Activated CD8-positive, alpha-beta memory T cell treated with anti-CD3 and anti-CD28 coated beads for 1 hour (primary cell): Measurements from ENCODE around the gene DUSP5.
A peak's percentile ranks its signal among the peaks of the same experiment; 100 is the strongest.

ENCODE experiments used
- DNase-seq, 2 donors: peaks; one replicate each; pipeline ENCODE4 v3.0.0-alpha.2; 2020; ENCODE audit warnings: low read depth in 1 of 2; ENCODE audit errors: extremely low read depth in 1 of 2

DUSP5 gene

GRCh38 chr10:110535958-110536891, 38.5 kb downstream of the DUSP5 start:
- no peak for DNase-seq

GRCh38 chr10:110539091-110539490, 41.4 kb downstream of the DUSP5 start:
- no peak for DNase-seq

- DNase-seq = no peak
Measured at GRCh38 chr10:110540031-110540430, 42.3 kb downstream of the DUSP5 start.

DNA sequence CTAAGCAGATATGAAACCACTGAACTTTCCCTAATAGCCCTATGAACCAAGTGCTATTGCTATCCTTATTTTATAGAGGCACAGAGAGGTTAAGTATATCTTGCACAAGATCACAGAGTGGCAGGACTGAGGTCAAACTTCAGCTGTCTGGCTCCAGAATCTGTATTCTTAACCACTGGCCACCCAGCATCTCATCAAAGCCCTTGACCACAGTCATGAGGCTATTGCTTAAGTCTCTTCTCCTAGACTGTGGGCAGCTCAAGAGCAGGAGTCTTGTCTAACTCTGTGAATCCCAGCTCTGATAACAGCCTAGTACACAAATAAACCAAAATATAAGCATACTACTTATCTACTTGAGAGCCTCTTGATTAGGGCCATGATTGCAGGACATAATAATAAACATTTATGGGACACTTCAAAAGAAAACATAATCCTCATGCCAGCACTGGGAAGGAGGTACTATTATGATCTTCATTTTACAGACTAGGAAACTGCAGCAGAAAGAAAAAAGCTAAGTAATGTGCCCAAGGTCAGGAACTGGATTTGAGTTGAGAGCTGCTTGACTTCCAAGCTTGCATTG, 47.3 kb downstream of the DUSP5 start:
- DNase-seq = no peak

- DNase-seq = no peak
Measured at GRCh38 chr10:110546077-110546476, 48.4 kb downstream of the DUSP5 start.

DNA sequence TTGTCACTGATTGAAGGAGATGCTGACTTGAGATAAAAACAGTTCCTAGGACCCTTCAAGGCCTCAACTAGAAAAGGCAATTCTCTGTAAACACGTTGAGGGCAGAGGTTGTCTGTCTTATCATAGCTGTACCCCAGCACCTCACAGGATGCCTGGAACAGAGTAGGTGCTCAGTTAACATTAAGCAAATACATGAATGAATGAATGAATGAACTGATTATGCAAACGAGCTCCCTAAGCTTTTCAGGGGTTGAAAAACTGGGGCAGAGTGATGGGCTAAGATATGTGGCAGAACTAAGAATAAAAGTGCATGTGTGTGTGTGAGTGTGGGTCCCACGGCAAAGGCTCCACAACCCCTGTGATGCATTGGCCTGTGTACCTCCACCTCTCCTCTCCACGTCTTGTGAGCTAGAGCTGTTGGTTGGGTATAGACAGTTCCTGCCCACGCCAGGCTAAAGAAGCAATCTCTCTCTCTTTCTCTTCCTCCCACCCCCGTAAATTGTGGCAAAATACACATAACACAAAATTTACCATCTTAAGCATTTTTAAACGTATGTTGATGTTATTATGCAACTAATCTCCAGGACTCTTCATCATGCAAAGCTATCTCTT, 48.9 kb downstream of the DUSP5 start:
- no peak for DNase-seq

- DNase-seq = no peak
Measured at GRCh38 chr10:110547139-110547761, 49.5 kb downstream of the DUSP5 start.

GRCh38 chr10:110548002-110548401, 50.3 kb downstream of the DUSP5 start:
- no peak for DNase-seq

DNA sequence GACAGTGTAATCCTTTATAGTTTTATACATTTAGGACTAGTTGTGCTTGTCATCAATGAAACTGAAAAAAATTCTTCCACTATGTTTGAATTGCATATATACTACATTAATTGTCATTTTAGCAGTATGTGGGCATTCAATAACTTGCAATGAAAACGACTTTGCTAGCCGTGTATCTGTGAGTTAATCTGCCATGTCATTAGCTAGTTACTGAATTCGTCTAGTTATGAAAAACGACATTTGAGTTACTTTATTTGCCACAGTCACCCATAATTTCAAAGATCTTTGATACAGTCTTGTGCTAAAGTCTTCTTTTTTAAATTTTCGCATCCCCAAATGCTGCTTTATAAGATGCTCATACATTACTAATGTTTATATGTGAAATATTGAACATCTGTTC, 51.5 kb downstream of the DUSP5 start:
- no peak for DNase-seq

DNA sequence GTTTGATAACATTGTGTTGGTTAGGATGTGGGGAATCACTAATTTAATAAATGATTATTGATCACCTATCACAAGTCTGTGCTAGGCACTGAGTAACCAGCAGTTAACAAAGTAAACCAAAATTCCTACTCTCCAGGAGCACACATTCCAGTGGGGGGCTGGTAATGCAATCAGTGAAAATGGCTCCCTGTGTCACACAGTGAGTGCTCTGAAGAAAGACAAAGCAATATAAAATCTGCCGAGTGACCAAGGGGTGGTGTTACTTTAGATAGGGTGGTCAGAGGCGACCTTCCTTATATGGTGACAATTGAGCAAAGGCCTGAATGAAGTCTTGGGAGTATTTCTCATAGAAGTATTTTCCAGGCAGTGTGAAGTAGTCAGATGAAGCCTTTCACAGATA, 56.2 kb downstream of the DUSP5 start:
- no peak for DNase-seq

- DNase-seq = no peak
Measured at GRCh38 chr10:110556296-110556695, 58.6 kb downstream of the DUSP5 start.

GRCh38 chr10:110556969-110557601, 59.4 kb downstream of the DUSP5 start:
- DNase-seq = peak; percentile 30 to 51

DNA sequence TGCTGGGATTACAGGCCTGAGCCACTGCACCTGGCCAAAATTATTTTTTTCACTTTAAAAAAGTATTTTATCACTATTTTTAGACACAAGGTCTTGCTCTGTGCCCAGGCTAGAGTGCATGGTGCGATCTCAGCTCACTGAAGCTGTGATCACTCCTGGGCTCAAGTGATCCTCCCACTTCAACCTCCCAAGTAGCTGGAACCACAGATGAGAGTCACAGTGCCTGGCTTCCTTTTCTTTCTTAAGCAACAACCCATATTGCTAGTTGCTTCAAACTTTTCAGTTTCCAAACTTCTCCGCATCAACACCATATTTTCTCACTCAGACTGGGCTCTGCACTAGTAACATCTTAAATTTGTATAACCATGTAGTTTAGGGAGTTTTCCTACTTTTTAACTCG, 60.3 kb downstream of the DUSP5 start:
- no peak for DNase-seq

GRCh38 chr10:110560012-110560411, 62.3 kb downstream of the DUSP5 start:
- no peak for DNase-seq
